Fibroblast of pulmonary artery (primary cell): ENCODE results near the gene SBF2.
"Not testable (repeated sequence)": the region's sequence is repeated elsewhere in the genome, so short reads cannot be mapped to it uniquely, and the experiment has no call there.

ENCODE experiments used
- DNase-seq: peaks from one replicate; pipeline ENCODE4 v3.0.0-alpha.2; 2010; ENCODE audit warnings: low read depth
- H3K4me3 ChIP-seq: replicated peaks from 2 replicates; pipeline ENCODE4 v1.5.1; 2011; ENCODE audit warnings: low read depth, mild to moderate bottlenecking, control low read depth, low read length, moderate library complexity
- TF ChIP-seq, protein P1 (sequence below): IDR thresholded peaks from 2 replicates; pipeline ENCODE4 v1.5.1; 2011; ENCODE audit warnings: mild to moderate bottlenecking, control low read depth, low read length, inconsistent platforms; ENCODE audit errors: missing control alignments

The SBF2 gene

DNA sequence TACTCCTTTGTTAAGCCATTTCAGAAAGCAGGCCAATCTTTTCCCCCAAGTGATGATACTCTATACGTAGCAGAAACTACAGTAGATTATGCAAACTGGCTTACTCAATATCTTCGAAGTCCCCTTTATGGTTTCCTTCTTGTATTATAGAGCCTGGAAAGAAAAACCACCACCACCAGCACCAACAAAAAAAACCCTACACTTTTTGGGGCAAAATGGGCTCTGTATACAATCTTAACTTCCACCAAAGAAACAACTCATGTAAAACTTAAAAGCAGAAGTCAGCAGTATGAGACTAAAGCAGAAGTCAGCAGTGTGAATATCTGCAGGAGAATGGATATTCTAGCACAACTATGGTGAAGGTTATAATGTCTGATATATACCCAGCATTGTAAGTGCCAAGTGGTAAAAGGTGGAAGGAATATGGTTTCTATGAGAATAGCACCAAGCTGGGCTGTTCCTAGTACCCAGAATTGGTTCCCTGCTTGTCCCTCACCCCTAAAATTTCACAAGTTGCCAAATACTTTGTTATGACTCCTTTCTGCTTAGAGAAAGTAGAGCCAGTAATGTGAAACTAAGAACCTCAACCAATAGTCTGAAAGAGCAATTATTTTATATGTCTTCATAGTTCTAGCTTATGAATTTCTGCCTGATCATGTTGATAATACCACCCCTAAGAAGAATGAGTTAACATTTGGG is 252.1 kb downstream of the SBF2 start:
- no peak for DNase-seq
- TF ChIP-seq, protein P1, sequence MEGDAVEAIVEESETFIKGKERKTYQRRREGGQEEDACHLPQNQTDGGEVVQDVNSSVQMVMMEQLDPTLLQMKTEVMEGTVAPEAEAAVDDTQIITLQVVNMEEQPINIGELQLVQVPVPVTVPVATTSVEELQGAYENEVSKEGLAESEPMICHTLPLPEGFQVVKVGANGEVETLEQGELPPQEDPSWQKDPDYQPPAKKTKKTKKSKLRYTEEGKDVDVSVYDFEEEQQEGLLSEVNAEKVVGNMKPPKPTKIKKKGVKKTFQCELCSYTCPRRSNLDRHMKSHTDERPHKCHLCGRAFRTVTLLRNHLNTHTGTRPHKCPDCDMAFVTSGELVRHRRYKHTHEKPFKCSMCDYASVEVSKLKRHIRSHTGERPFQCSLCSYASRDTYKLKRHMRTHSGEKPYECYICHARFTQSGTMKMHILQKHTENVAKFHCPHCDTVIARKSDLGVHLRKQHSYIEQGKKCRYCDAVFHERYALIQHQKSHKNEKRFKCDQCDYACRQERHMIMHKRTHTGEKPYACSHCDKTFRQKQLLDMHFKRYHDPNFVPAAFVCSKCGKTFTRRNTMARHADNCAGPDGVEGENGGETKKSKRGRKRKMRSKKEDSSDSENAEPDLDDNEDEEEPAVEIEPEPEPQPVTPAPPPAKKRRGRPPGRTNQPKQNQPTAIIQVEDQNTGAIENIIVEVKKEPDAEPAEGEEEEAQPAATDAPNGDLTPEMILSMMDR: no peak
- H3K4me3 ChIP-seq: no peak overlapping the region

DNA sequence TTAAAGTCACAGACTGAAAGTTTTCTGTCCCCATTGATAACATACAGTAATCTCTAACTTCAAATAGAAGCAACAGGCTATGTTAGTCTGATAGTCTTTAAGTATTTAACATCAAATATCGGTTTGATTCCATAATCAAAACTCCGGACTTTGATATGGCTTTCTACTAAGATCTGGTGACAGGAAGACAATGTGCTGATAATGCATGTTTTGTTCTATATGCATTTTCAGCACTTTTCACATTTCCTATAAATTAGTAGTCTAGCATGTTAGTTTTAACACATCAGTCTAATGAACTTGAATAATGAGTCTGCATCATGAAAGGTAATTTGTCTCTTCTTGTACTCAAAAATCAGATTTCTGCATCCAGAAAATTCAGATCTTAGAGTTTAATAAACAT is 252.7 kb downstream of the SBF2 start:
- H3K4me3 ChIP-seq: no peak overlapping the region
- TF ChIP-seq, protein P1: no peak
- no peak for DNase-seq

DNA sequence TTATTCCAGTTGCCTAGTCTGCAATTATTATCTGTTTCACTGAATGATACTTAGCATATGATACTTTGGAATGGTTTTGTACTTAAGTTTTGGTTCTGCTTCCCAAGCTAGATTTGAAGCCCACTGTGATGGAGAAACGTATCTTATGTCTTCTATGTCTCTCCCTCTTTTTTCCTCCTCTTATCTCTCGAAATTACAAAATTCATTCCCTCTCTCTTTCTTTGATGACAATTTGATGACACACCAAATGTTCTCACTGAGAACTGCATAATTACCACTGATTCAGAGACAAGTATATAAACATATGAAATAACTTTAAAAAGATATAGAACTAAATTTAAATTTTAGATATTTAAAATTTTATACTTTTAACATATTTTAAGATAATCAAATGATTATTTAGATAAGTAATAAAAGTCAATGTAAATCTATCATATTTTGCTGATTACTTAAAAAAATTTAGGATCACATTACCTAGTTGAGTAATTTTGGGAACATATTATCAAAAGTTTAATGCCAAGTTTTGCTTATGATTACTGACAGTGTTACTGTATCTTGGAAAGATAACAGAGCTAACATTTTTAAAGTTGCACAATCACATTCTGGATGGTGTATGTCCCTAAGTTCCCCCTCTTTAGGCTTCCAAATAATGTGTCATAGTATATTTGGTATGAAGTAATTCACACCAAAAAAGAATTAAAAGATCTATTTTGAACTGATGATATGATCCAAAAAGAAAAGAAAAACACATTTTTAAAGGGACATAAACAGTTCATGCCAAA is 255.3 kb downstream of the SBF2 start:
- DNase-seq: peak; percentile 55
- TF ChIP-seq, protein P1: no peak
- H3K4me3 ChIP-seq: no peak overlapping the region

DNA sequence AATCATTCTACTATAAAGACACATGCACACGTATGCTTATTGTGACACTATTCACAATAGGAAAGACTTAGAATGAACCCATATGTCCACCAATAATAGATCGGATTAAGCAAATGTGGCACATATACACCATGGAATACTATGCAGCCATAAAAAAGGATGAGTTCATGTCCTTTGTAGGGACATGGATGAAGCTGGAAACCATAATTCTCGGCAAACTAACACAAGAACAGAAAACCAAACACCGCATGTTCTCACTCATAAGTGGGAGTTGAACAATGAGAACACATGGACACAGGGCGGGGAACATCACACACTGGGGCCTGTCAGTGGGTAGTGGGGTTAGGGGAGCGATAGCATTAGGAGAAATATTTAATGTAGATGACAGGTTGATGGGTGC is 258.1 kb downstream of the SBF2 start:
- not testable (repeated sequence) for DNase-seq

DNA sequence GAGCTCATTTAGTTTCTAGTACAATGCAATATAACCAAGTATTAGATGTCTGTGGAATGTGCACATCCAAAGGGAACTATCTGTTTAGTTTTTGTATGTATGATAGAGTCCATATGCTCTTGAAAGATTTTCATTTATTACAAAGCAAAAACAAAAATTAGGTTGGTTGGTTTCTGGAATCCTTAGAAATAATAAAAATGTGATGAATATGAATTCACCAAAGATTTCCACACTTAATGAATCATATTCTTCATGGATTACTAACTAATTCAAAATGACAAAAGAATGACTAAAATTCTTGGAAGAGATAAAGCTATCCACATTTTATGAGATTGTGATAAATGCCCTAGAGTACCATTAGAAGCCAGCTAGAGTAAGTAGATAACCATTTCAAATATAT is 261.1 kb downstream of the SBF2 start:
- no peak overlapping the region for H3K4me3 ChIP-seq
- TF ChIP-seq, protein P1: no peak
- peak; percentile 16 for DNase-seq

More for the DNA sequence above, 258.1 kb downstream of the SBF2 start:
- not testable (repeated sequence) for H3K4me3 ChIP-seq

DNA sequence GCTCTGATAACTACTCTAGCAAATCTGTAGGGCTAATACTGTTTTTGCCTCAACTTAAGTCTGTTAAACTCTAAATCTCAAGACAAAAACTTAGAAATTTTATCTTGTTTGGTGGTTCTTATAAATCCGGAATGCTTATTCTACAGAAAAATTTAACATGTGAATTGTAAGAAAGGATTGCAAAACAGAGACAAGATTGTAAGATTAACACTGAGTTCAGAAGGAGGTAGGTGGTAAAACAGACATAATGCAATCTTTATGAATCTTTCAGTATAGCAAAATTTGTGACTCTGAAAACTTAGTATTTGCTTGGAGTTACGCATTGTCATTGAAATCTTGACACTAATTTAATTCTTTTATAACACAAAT is 263.9 kb downstream of the SBF2 start:
- TF ChIP-seq, protein P1: no peak

DNA sequence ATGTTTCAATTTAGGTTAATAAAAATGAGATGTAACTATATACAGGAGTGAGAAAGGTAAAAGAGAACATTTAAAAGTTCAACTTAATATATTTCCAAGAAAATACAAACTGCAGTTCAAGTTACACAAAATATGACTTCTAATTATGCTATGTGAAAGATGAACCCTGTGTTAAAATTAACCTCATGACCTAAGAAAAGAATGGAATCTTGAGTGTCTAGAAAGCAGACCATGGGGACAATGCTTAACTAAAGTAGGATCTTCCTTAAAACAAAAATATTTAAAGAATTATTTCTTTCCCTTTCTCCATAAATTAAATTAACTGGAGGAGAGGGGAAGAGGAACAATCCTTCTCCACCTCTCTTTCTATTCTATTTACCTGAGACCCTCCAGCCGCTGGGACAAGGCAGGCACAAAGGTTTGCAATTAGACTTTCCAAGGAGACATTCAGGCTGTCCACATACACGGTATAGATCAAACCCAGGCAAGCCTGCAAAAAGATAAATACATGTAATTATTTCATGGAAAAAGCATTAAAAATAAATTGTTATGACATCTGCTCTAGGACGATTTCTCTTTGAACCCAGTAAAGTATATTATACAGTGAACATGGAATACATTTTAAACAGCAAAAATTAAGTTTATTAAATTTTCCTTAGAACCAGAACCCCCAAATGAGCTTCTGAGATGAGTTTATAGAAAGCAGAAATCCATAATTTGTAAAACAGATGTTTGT is 264.5 kb downstream of the SBF2 start:
- TF ChIP-seq, protein P1: no peak
- no peak overlapping the region for H3K4me3 ChIP-seq
- no peak for DNase-seq

More for the DNA sequence above, 263.9 kb downstream of the SBF2 start:
- no peak overlapping the region for H3K4me3 ChIP-seq
- no peak for DNase-seq
